ENCODE results near the gene TSTD1.
A peak's percentile ranks its signal among the peaks of the same experiment; 100 is the strongest.

The TSTD1 gene

DNA sequence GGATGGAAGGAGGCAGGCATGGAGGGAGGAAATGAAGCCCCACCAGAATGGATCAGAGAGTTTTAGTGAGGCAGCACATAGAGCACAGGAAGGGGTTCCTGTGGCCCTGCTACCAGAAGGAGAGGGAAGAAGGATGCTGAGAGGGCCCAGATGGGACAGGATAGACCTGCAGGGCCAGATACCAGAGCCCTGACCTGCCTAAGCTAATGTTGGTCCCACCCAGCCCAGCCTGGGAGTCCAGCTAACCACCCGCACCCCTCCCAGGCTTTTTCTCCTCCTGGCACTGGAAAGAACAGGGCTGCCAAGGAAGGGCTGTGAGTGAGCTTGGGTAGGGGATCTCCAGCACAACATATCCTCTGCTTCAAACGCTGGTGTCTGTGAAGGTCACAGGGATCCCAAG lies 43.7 kb upstream of the TSTD1 start:
- no peak for DNase-seq (ENCODE audit: low read depth)
- TF ChIP-seq, protein P1, sequence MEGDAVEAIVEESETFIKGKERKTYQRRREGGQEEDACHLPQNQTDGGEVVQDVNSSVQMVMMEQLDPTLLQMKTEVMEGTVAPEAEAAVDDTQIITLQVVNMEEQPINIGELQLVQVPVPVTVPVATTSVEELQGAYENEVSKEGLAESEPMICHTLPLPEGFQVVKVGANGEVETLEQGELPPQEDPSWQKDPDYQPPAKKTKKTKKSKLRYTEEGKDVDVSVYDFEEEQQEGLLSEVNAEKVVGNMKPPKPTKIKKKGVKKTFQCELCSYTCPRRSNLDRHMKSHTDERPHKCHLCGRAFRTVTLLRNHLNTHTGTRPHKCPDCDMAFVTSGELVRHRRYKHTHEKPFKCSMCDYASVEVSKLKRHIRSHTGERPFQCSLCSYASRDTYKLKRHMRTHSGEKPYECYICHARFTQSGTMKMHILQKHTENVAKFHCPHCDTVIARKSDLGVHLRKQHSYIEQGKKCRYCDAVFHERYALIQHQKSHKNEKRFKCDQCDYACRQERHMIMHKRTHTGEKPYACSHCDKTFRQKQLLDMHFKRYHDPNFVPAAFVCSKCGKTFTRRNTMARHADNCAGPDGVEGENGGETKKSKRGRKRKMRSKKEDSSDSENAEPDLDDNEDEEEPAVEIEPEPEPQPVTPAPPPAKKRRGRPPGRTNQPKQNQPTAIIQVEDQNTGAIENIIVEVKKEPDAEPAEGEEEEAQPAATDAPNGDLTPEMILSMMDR (conservative IDR thresholded peaks at IDR 0.05; ENCODE audit: control insufficient read depth, insufficient read depth, low read depth, low read length) = no peak
- H3K4me3 ChIP-seq (ENCODE audit: control insufficient read depth, low read depth, low read length) = no peak overlapping the region

DNA sequence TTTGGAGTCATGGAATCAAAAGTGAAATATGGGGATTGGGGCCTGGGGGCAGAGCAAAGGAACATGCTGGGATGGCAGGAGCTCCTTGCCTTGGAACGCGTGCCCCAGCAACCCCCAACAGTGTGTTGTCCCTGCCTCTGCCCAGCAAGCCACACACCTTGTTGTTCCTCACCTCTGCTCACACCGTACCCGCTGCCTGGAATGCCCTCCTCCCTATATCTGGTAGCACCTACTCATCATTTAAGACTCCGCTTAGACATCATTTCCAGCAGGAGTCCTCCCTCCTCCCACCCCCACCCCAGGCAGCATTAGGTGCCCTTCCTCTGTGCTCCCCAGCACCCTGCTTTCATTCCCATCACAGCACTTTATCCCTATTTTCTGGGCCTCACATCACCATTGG lies 42.8 kb upstream of the TSTD1 start:
- DNase-seq (ENCODE audit: low read depth) = no peak
- H3K4me3 ChIP-seq (ENCODE audit: control insufficient read depth, low read depth, low read length) = no peak overlapping the region
- TF ChIP-seq, protein P1 (conservative IDR thresholded peaks at IDR 0.05; ENCODE audit: control insufficient read depth, insufficient read depth, low read depth, low read length) = no peak

DNA sequence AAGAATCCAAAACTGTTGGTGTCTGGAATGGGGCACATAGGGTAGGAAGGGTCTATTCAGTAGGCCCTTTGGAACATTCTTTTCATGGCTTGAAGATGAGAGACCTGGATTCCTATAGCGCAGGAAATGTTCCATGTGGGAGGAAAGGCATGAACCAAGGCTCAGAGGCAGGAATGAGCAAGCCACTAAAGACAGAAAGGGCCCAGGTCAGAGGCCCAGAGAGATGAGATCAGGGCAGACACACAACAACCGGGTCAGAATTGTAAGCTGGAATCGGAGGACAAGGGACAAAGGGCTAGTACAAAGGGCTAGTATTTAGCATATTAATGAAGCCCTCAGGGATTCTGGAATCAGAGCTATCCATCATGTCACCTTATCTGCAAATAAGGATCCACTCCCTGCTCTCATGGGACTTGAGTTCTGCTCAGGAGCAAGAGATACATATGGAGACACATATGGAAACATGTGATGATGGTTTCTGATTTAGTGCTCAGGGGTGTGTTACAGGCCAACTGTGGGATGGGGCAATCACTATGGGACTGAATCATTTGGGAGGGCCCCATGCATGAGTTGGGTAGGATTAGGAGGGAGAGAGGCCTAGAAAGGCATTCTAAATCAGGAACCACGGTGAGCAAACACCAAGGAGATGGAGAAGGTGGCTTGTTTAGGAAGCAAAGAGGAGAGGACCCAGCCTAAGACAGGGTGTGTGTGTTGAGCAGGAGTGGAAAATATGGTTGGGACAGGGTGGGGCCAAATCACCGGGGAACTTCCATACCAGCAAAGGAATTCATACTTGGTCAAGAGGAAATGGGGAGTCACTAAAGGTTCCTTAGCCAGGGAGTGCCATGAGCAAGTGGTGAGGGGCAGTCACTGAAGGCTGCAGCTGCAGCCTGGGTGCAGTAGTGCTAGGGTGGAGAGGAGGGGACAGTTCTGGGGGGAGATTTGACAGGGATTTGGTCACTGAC lies 42.0 kb upstream of the TSTD1 start:
- TF ChIP-seq, protein P1 (conservative IDR thresholded peaks at IDR 0.05; ENCODE audit: control insufficient read depth, insufficient read depth, low read depth, low read length) = no peak
- peak; percentile 76 for DNase-seq (ENCODE audit: low read depth)
- no peak overlapping the region for H3K4me3 ChIP-seq (ENCODE audit: control insufficient read depth, low read depth, low read length)

DNA sequence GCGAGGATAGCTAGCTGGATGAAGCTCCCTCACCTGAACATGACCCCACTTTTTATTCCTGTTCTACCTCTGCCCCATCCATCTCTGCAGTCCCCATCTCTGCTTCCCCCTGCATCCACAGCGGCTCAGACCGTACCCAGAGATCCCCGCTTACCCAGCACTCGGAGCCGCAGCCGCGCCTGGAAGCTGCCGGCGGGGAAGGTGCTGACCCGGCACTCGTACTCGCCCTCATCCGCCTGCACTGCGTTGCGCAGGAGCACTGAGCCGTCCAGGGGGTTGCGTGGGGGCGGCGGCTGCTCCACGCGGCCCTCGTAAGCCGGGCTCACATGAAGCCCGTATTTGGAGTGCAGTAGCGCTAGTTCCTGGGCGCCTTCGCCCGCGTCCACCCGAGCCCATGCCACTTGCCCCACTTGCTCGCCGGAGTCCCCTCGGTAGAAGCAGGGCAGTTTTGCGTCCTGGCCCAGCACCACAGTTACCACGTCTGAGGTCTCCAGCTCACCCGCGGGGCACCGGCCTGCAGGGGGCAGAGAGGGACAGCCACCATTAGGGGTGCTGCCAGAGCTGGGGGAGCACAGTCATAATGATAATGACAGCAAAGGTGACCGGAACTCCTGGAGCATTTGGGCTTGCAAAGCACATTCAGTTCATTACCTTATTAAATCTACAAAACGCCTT lies 40.8 kb upstream of the TSTD1 start:
- DNase-seq (ENCODE audit: low read depth) = no peak
- TF ChIP-seq, protein P1 (conservative IDR thresholded peaks at IDR 0.05; ENCODE audit: control insufficient read depth, insufficient read depth, low read depth, low read length) = no peak
- H3K4me3 ChIP-seq (ENCODE audit: control insufficient read depth, low read depth, low read length) = no peak overlapping the region

DNA sequence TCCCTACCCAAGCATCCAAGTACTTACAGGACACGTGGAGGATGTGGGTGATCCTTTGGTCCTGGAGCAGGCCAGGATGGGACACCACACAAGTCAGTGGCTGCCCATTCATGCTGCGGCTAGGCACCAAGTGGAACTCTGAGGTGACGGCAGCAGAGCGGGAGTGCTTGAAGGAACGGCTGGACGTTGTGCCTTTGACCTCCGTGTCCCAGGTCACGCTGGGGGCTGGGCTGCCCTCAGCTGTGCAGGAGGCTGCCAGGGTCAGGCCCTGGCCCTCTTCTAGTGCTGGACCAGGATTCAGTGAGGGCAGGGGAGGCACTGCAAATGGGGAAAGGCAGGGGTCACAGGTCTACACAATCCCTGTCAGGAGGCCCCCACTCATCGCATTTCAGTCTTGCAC lies 38.7 kb upstream of the TSTD1 start:
- no peak overlapping the region for H3K4me3 ChIP-seq (ENCODE audit: control insufficient read depth, low read depth, low read length)
- TF ChIP-seq, protein P1 (conservative IDR thresholded peaks at IDR 0.05; ENCODE audit: control insufficient read depth, insufficient read depth, low read depth, low read length) = no peak
- DNase-seq (ENCODE audit: low read depth) = no peak

DNA sequence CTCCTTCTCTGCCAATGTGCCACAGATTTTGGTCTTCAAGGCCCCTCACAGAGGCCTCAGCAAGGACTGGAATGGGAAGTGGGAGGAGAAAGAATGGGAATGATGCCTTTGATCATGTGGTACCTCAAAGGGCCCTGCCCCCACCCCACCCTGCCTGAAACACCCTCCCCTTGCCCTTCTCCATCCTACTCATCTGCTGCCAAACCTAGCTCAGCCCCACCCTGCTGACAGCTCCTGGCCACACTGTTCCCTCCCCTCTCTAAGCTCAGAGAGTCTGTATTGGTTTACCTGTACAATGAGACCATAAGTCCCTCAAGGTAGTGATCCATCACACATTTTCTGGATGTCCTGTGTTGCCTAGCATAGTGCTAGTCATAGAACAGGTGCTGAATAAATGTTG lies 37.6 kb upstream of the TSTD1 start:
- TF ChIP-seq, protein P1 (conservative IDR thresholded peaks at IDR 0.05; ENCODE audit: control insufficient read depth, insufficient read depth, low read depth, low read length) = no peak
- DNase-seq (ENCODE audit: low read depth) = no peak
- no peak overlapping the region for H3K4me3 ChIP-seq (ENCODE audit: control insufficient read depth, low read depth, low read length)
